ENCODE data around the gene ZSCAN2.
"Not testable (repeated sequence)": the region's sequence is repeated elsewhere in the genome, so short reads cannot be mapped to it uniquely, and the experiment has no call there.

Gene ZSCAN2

GRCh38 chr15:84638103-84638502 is 37.3 kb downstream of the ZSCAN2 start:
- DNase-seq (ENCODE audit: low read depth, low spot score) = no peak

- DNase-seq (ENCODE audit: low read depth, low spot score) = not testable (repeated sequence)
Measured at GRCh38 chr15:84641871-84642270, 41.1 kb downstream of the ZSCAN2 start.

- DNase-seq (ENCODE audit: low read depth, low spot score) = not testable (repeated sequence)
Measured at GRCh38 chr15:84642640-84643039, 41.8 kb downstream of the ZSCAN2 start.

- no peak for DNase-seq (ENCODE audit: low read depth, low spot score)
Measured at GRCh38 chr15:84643838-84644237, 43.0 kb downstream of the ZSCAN2 start.

- DNase-seq (ENCODE audit: low read depth, low spot score) = no peak
Measured at GRCh38 chr15:84645496-84645895, 44.7 kb downstream of the ZSCAN2 start.

GRCh38 chr15:84645997-84646396 is 45.2 kb downstream of the ZSCAN2 start:
- no peak for DNase-seq (ENCODE audit: low read depth, low spot score)

- DNase-seq (ENCODE audit: low read depth, low spot score) = no peak
Measured at GRCh38 chr15:84647726-84648125, 46.9 kb downstream of the ZSCAN2 start.

GRCh38 chr15:84648539-84648938 is 47.7 kb downstream of the ZSCAN2 start:
- DNase-seq (ENCODE audit: low read depth, low spot score) = no peak

GRCh38 chr15:84649706-84650105 is 48.9 kb downstream of the ZSCAN2 start:
- no peak for DNase-seq (ENCODE audit: low read depth, low spot score)

GRCh38 chr15:84653584-84653909 is 52.7 kb downstream of the ZSCAN2 start:
- no peak for DNase-seq (ENCODE audit: low read depth, low spot score)

GRCh38 chr15:84653910-84654688 is 53.3 kb downstream of the ZSCAN2 start, which contains the start of gene WDR73:
TSS of gene WDR73 (minus strand) at chr15:84654283. CDS start at chr15:84654274, 9 bp downstream.
- peak; percentile 92 for DNase-seq (ENCODE audit: low read depth, low spot score)

- DNase-seq (ENCODE audit: low read depth, low spot score) = peak; percentile 59
Measured at GRCh38 chr15:84654689-84655453, 54.1 kb downstream of the ZSCAN2 start.

- no peak for DNase-seq (ENCODE audit: low read depth, low spot score)
Measured at GRCh38 chr15:84656972-84657371, 56.2 kb downstream of the ZSCAN2 start.

- DNase-seq (ENCODE audit: low read depth, low spot score) = no peak
Measured at GRCh38 chr15:84657748-84658079, 56.9 kb downstream of the ZSCAN2 start.

- DNase-seq (ENCODE audit: low read depth, low spot score) = peak; percentile 63
Measured at GRCh38 chr15:84658080-84658787, 57.4 kb downstream of the ZSCAN2 start, which contains the start of gene NMB. TSS of gene NMB (minus strand) at chr15:84658199. CDS start at chr15:84658152, 47 bp downstream.

GRCh38 chr15:84658788-84659411 is 58.1 kb downstream of the ZSCAN2 start:
- DNase-seq (ENCODE audit: low read depth, low spot score) = no peak

GRCh38 chr15:84659904-84660781 is 59.3 kb downstream of the ZSCAN2 start:
- DNase-seq (ENCODE audit: low read depth, low spot score) = no peak

- no peak for DNase-seq (ENCODE audit: low read depth, low spot score)
Measured at GRCh38 chr15:84661001-84661400, 60.2 kb downstream of the ZSCAN2 start.

GRCh38 chr15:84666373-84666772 is 65.6 kb downstream of the ZSCAN2 start:
- DNase-seq (ENCODE audit: low read depth, low spot score) = no peak

- DNase-seq (ENCODE audit: low read depth, low spot score) = no peak
Measured at GRCh38 chr15:84668221-84668982, 67.6 kb downstream of the ZSCAN2 start.
